ENCODE results near the gene AGPAT1. TPM values are rescaled to one million over a fixed set of nuclear protein-coding genes. Genes with fewer than 3 reads are reported as not detected.

The AGPAT1 gene
- total and polyA plus RNA-seq, 2 of the 13 experiments (the other 11 are each of a cell fraction or from before 2014, with no cell fraction given), result 51.3 to 139 TPM

- TF ChIP-seq ZNF253 (CRISPR knock-in tag; IDR thresholded peaks at IDR 0.05; ENCODE audit: borderline replicate concordance) (peak; percentile 89; the same call in 1 of the 2 replicates), SMARCE1 (IDR thresholded peaks at IDR 0.05; ENCODE audit: borderline replicate concordance) (no peak), ZNF775 (CRISPR knock-in tag; IDR thresholded peaks at IDR 0.05; ENCODE audit: borderline replicate concordance) (no peak), ZNF639 (CRISPR knock-in tag; conservative IDR thresholded peaks at IDR 0.05) (peak; percentile 86), ZBTB21 (CRISPR knock-in tag; IDR thresholded peaks at IDR 0.05) (peak; percentile 90), TSC22D2 (CRISPR knock-in tag; IDR thresholded peaks at IDR 0.05; ENCODE audit: borderline replicate concordance) (no peak; the same call in 1 of the 2 replicates), ZNF557 (CRISPR knock-in tag; IDR thresholded peaks at IDR 0.05) (peak; percentile 42; the same call in 1 of the 2 replicates), ZNF607 (CRISPR knock-in tag; IDR thresholded peaks at IDR 0.05; ENCODE audit: borderline replicate concordance) (peak; percentile 85; the same call in 1 of the 2 replicates), AKAP8 (CRISPR knock-in tag; IDR thresholded peaks at IDR 0.05) (no peak; the same call in 1 of the 2 replicates), ZNF703 (CRISPR knock-in tag; IDR thresholded peaks at IDR 0.05; ENCODE audit: borderline replicate concordance) (no peak), MTA3 (CRISPR knock-in tag; IDR thresholded peaks at IDR 0.05) (no peak), ZNF790 (CRISPR knock-in tag; IDR thresholded peaks at IDR 0.05; ENCODE audit: borderline replicate concordance) (0 out of 2 replicates have a peak, but pooled peaks have one; percentile 66), KDM5B (CRISPR knock-in tag; IDR thresholded peaks at IDR 0.05; ENCODE audit: borderline replicate concordance) (peak; percentile 91), KMT2A (CRISPR knock-in tag; IDR thresholded peaks at IDR 0.05) (no peak; the same call in 1 of the 2 replicates), PHF20 (CRISPR knock-in tag; IDR thresholded peaks at IDR 0.05) (peak; percentile 78), PLRG1 (conservative IDR thresholded peaks at IDR 0.05) (no peak), PTBP1 (IDR thresholded peaks at IDR 0.05; ENCODE audit: low read depth, low read length, poor library complexity, severe bottlenecking) (peak; percentile 78), ZSCAN29 (CRISPR knock-in tag; conservative IDR thresholded peaks at IDR 0.05) (peak; percentile 63; the same call in 1 of the 2 replicates), TAF15 (IDR thresholded peaks at IDR 0.05; ENCODE audit: low read depth, low read length, poor library complexity, severe bottlenecking) (peak; percentile 62), ZNF275 (CRISPR knock-in tag; IDR thresholded peaks at IDR 0.05; ENCODE audit: borderline replicate concordance) (peak; percentile 68; the same call in 1 of the 2 replicates), SRY (CRISPR knock-in tag; IDR thresholded peaks at IDR 0.05) (peak; percentile 92; the same call in 1 of the 2 replicates), KAT8 (CRISPR knock-in tag; IDR thresholded peaks at IDR 0.05) (peak; percentile 84)
- TF ChIP-seq, protein P1, sequence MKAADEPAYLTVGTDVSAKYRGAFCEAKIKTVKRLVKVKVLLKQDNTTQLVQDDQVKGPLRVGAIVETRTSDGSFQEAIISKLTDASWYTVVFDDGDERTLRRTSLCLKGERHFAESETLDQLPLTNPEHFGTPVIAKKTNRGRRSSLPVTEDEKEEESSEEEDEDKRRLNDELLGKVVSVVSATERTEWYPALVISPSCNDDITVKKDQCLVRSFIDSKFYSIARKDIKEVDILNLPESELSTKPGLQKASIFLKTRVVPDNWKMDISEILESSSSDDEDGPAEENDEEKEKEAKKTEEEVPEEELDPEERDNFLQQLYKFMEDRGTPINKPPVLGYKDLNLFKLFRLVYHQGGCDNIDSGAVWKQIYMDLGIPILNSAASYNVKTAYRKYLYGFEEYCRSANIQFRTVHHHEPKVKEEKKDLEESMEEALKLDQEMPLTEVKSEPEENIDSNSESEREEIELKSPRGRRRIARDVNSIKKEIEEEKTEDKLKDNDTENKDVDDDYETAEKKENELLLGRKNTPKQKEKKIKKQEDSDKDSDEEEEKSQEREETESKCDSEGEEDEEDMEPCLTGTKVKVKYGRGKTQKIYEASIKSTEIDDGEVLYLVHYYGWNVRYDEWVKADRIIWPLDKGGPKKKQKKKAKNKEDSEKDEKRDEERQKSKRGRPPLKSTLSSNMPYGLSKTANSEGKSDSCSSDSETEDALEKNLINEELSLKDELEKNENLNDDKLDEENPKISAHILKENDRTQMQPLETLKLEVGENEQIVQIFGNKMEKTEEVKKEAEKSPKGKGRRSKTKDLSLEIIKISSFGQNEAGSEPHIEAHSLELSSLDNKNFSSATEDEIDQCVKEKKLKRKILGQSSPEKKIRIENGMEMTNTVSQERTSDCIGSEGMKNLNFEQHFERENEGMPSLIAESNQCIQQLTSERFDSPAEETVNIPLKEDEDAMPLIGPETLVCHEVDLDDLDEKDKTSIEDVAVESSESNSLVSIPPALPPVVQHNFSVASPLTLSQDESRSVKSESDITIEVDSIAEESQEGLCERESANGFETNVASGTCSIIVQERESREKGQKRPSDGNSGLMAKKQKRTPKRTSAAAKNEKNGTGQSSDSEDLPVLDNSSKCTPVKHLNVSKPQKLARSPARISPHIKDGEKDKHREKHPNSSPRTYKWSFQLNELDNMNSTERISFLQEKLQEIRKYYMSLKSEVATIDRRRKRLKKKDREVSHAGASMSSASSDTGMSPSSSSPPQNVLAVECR (CRISPR knock-in tag; IDR thresholded peaks at IDR 0.05; ENCODE audit: borderline replicate concordance), result peak; percentile 94
These were observed 20.2 kb upstream of the AGPAT1 start (continued) for GRCh38 chr6:32195902-32196681.
